Superior temporal gyrus (tissue), 1 donor: ENCODE measurements around the gene HJURP.
"Not testable (repeated sequence)": the region's sequence is repeated elsewhere in the genome, so short reads cannot be mapped to it uniquely, and the experiment has no call there.

Experiments
- DNase-seq: peaks from one replicate; pipeline ENCODE4 v3.0.0-alpha.2; 2016; ENCODE audit errors: extremely low spot score

The HJURP gene

GRCh38 chr2:233854241-233854981 is at the start of gene HJURP:
Gene HJURP, minus strand, starts transcription at chr2:233854535. Its CDS starts 35 bp downstream, at chr2:233854500.
- peak; percentile 97 for DNase-seq

DNA sequence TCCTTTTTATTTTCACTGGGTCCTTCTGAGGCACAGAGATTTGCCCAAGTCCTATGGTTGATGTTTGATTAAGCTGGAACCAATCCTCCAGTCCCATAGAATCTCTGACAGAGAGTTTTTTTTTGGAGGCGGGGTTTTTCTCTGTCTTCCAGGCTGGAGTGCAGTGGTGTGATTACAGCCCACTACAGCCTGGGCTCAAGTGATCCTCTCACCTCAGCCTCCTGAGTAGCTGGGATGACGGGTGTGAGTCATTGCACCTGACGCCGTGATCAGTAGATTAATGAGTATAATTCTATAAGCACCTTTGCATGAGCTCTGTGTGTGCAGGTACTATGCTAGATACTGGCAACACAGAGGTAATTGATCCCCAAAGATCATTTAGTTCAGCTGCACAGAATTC is 47.5 kb upstream of the HJURP start:
- DNase-seq = no peak

- no peak for DNase-seq
Measured at GRCh38 chr2:233901367-233901766, 47.0 kb upstream of the HJURP start.

DNA sequence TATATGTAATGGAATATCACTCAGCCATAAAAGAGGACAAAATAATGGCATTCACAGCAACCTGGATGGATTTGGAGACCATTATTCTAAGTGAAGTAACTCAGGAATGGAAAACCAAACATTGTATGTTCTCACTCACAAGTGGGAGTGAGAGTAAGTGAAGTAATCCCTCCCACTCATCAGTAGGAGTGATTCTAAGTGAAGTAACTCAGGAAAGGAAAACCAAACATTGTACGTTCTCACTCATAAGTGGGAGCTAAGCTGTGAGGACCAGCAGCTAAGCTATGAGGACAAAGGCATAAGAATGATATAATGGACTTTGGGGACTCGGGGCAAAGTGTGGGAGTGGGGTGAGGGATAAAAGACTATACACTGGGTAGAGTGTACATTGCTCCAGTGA is 41.9 kb upstream of the HJURP start:
- not testable (repeated sequence) for DNase-seq

GRCh38 chr2:233892793-233893192 is 38.5 kb upstream of the HJURP start:
- DNase-seq = no peak

DNA sequence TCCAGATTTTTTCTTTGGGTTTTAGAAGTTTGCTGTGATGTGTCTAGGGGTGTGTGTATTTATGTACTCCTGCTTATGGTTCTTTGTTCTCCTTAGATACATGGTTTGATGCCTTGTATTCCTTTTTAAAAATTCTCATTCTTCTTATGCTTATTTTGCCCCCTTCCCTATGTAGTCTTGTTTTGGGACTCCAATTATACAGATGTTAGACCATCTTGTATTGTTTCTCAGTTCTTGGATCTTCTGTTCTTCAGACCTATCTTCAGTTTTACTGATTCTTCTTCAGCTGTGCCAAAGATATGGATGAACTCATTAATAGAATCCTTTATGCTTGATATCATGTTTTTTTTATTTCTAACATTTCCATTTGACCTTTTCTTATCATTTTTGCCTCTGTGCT is 28.0 kb upstream of the HJURP start:
- no peak for DNase-seq

- DNase-seq = not testable (repeated sequence)
Measured at GRCh38 chr2:233872125-233872524, 17.8 kb upstream of the HJURP start.

GRCh38 chr2:233871432-233871831 is 17.1 kb upstream of the HJURP start:
- no peak for DNase-seq

- DNase-seq = no peak
Measured at GRCh38 chr2:233867993-233868532, 13.7 kb upstream of the HJURP start, which contains the start of gene MSL3B. Gene MSL3B, minus strand, starts transcription at chr2:233868386.

DNA sequence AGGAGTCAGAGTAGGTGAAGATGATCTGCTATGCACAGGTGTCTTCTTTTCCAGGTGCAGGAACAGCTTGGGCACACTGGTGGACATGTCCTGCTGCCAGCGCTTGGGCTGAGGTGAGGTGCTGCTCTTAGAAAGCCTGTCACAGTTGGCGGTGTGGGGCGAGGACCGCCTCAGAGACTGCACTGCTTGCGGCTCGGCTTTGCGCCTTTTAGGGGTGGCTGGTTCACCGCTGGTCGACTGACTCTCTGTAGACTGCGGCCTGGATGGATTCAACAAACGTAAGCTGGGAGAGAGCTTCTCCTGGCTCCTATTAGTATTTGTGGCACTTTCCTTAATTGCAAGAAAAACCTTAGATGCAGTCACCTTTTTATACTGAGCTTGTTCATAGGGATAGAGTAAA is 12.1 kb upstream of the HJURP start:
- no peak for DNase-seq

DNA sequence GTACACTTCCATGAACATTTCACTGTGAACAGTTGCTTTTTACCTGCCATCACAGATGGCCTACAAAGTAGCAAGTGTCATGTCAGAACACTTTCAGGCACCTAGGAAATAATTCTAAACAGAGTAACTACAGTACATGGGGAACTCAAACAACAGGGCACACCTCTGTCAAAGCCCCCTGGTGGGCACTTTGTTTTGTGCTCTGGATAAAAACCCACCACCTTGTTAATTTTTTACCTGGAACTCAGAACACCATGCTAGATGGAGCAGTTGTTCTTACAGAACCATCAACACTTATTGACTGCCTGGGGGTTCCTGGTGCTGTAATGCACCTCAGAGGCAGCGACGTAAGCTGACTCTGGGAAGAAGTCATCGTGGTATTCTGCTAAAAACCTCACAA is 11.5 kb upstream of the HJURP start:
- DNase-seq = no peak

- no peak for DNase-seq
Measured at GRCh38 chr2:233862261-233862768, 8.0 kb upstream of the HJURP start.

- DNase-seq = no peak
Measured at GRCh38 chr2:233858331-233858730, 4.0 kb upstream of the HJURP start.

DNA sequence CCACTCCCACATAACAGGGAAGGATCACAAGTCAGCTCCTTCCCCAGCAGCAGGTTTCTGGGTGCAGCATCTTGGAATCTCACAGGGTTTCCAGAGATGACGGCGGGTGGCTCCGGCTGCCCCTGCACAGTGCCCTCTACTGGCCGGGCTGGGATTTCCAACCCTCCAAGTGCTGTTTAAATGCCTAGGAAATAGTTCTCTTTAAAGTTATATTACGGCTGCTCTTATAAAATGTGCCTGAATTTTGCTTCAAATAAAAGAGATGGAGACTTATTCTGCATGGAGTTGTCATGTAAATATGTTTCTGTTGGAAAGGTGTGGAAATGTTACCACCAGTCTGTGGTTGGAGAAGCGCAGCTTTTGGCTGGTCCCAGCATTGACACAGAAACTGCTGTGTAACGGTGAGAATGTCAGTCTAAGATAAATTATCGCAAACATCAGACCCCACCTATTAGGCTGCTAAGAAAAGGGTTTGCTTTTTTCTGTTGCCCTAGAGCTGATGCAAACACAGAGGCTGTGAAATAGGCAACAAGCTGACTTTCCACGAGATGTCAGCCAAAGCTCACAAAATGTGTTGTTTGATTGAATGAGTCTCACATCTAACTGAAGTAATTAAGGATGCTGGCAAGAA is 3.3 kb upstream of the HJURP start:
- no peak for DNase-seq

GRCh38 chr2:233856184-233856583 is 1.8 kb upstream of the HJURP start:
- no peak for DNase-seq

- DNase-seq = no peak
Measured at GRCh38 chr2:233855345-233855744, 1.0 kb upstream of the HJURP start.

GRCh38 chr2:233853883-233854240 is 473 bp downstream of the HJURP start:
- DNase-seq = no peak

DNA sequence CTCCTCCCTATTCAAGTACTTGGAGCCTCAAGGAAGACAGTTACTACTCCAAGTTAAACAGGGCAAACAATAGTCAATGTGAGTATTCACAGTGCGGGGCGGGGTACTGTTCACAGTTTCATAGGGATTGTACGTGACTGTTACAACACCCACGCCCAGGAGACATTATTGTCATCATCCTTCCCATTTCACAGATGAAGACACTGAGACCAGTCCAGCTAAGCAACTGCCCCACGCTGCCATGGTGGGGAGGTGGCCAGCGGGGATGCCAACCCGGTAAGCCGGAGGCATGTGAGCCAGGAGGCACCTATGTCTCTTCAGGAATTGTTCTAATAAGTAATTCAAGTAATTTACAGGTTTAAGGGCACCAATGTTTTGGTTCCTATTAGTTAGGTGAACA is 982 bp downstream of the HJURP start:
- no peak for DNase-seq

DNA sequence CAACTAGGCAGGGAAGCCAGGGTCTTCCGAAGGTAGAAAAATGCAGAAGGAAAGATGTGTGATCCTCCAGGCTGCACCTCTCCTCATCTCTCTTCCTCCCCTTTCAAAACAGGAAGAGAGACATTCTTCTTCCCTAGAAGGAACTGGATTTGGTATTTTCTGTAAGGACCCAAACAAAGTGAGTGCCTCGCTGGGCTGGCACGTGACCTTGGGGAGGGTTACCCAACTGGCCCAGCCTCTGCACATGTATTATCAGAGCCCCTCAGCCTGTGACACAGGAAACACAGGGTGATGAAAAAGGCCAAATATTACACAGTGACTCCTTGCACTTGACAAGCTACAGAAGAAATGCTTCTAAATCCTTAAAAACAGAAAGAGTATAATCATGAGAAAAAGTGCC is 2.3 kb downstream of the HJURP start:
- no peak for DNase-seq

- no peak for DNase-seq
Measured at GRCh38 chr2:233851169-233851568, 3.2 kb downstream of the HJURP start.

GRCh38 chr2:233850745-233851144 is 3.6 kb downstream of the HJURP start:
- no peak for DNase-seq

DNA sequence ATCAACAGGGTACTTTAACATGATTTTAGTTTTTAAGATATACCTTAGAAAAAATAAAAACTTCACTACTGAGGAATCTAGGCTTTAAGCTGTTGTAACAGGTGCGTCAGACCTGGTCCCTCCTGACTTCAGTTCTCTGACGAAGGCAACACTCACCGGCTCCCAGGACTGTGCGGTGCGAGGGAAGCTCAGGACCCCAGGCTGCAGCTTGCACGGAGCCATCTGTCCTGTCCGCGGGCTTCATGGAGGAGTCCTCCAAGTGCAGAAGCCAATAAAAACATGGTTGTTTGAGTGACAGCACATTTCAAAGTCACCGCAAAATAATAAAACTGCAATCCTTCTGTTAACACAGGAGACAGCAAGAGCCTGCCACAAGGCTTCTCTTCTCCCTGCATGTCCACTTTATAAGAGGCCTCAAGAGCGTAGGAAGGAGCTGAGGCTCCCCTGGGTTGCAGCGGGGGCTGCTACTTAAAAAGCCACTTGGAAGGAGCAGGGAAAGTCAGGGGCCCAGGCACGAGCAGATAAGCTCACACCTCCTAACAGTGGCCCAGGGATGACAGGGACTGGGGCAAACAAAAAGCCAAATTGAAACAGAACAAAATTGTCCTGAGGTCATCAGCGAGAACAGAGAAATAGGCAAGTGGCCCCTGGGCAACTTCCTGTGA is 4.6 kb downstream of the HJURP start:
- DNase-seq = no peak

- DNase-seq = no peak
Measured at GRCh38 chr2:233848276-233848675, 6.1 kb downstream of the HJURP start.
